Ectodermal cell (in vitro differentiated cells): ENCODE data around the gene ZC2HC1B.

Experiments used
- H3K27ac ChIP-seq: 2 replicates; pipeline ENCODE4 v1.7.0; 2013; ENCODE audit warnings: mild to moderate bottlenecking, low read depth, low read length; ENCODE audit not compliant: insufficient read depth, poor library complexity, severe bottlenecking
- H3K27me3 ChIP-seq: 2 replicates; pipeline ENCODE4 v1.7.0; 2013; ENCODE audit warnings: mild to moderate bottlenecking, low read length; ENCODE audit not compliant: insufficient read depth, control insufficient read depth, poor library complexity, severe bottlenecking
- H3K36me3 ChIP-seq: one replicate; pipeline ENCODE4 v1.7.0; 2013; ENCODE audit warnings: low read length; ENCODE audit not compliant: control insufficient read depth, insufficient read depth
- H3K4me1 ChIP-seq: one replicate; pipeline ENCODE4 v1.7.0; 2013; ENCODE audit warnings: low read length; ENCODE audit not compliant: control insufficient read depth, insufficient read depth
- H3K4me3 ChIP-seq: 2 replicates; pipeline ENCODE4 v1.7.0; 2013; ENCODE audit warnings: low read depth, low read length, control low read depth; ENCODE audit not compliant: insufficient read depth
- H3K9me3 ChIP-seq: 2 replicates; pipeline ENCODE4 v1.7.0; 2013; ENCODE audit warnings: mild to moderate bottlenecking, low read length, moderate library complexity; ENCODE audit not compliant: control insufficient read depth
- WGBS, 2 experiments: methylation state at CpG; one replicate each; pipeline ENCODE4 v1.1.7; 2013; ENCODE audit warnings: missing lambda C conversion rate in 2 of 2; 5-methylcytosine and 5-hydroxymethylcytosine counted together

The ZC2HC1B gene

DNA sequence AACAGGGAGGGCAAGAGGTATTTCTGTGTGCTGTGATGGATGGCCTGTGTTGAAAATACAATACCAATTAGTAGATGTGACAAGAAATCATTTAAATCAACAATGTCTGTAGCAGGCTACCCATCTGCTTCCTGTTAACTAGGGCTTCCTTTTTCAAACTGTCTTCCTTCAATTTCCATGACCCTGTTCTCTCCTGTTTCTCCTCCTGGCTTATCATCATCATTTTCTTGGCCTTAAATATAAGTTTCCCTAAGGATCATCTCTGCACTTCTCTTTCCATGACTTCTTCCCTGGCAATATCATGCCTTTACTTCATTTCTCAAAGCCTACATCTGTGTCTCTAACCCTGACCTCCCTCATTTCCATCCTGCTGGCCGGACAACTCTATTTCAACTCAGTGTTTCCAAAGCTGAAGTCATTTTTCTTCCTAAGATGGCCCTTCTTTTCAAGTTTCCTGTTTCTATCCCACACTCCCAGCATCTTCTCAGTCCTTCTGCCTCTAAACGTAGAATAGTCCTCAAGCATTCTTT, 18.2 kb downstream of the ZC2HC1B start:
- H3K27me3 ChIP-seq = no peaks in the 10 kb centered on the region
- WGBS, 2 experiments = 92% methylated on average over 2 of the region's 2 CpGs

DNA sequence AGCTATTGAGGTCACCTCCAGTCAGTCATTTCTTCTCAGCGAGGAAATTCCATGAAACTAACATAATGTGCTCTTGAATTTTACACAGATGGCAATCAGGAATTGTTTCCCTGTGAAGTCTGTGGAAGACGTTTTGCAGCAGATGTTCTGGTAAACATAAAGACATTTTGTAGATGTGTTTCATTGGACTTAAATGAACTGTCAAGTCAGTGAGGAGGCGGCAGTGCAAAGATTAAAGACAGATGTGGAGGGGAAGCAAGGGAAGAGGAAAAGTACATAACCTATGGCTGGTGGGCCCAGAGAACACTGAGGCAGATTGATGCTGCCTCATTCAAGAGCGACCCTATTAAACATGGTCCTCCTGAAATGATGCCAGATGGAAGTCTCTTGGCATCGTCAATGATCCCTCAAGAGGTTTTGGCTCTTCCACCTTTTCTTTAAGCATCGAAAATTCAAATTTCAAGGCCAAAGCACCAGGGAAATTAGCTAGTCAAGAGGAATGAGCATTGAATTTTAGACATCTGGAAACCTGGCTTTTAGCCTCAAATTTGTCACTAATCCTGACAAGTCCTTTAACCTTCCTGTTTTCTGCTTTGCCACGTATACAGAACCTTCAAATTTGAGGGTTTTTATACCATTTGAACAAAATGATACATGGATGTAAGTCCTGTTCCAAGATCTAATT, 20.1 kb downstream of the ZC2HC1B start:
- 91 to 93% methylated on average over 7 of the region's 7 CpGs for WGBS, 2 experiments
- Histone ChIP-seq H3K27ac (no peak overlapping the region), H3K4me1 (no peaks in the 10 kb centered on the region), H3K4me3 (no peak overlapping the region), H3K27me3 (no peaks in the 10 kb centered on the region), H3K36me3 (no peaks in the 10 kb centered on the region), H3K9me3 (no peaks in the 10 kb centered on the region)

More for the DNA sequence above, 18.2 kb downstream of the ZC2HC1B start:
- no peaks in the 10 kb centered on the region for H3K4me1 ChIP-seq
- H3K36me3 ChIP-seq = no peaks in the 10 kb centered on the region
- no peak overlapping the region for H3K4me3 ChIP-seq
- no peaks in the 10 kb centered on the region for H3K9me3 ChIP-seq
- no peak overlapping the region for H3K27ac ChIP-seq

DNA sequence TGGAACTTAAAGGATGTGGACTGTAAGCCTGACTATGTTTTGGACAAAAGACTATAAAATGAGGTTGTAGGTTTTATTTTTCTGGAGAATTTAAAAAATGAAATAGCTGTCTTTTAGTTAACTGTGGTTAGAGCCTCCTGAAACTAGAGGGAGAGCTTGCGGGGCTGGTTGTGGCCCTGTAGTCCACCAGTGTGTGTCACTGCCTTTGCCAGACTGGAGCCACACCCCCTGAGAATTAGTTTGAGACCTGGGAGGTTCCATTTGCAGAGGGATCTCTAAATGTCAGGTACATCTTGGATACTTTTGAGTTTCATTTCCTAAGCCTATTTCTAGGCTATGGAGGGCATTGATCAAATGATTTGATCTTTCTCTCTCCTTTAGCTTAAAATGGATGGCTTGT, 20.8 kb downstream of the ZC2HC1B start:
- WGBS, 2 experiments = 87 to 90% methylated on average over 1 of the region's 1 CpG
- H3K9me3 ChIP-seq = no peaks in the 10 kb centered on the region
- H3K4me3 ChIP-seq = no peak overlapping the region

DNA sequence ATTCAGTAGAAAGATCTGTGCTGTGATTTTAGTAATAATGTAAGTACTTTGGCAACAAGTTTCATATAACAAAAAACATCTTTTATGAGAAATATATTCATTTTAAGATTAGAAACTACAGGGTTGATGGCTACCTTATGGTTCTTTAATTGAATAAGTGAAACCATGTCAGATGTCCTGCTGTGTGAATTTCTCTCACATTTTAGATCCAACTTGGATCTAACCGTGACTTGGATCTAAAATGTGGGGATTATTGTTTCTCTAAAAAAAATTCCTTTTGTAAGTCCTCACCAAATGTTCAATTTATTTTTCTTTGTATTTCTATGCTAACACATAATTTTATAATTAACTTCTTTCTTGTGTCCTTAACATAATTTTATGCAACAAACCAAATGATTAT, 30.4 kb downstream of the ZC2HC1B start:
- no peaks in the 10 kb centered on the region for H3K27me3 ChIP-seq
- WGBS, 2 experiments = 83 to 100% methylated on average over 1 of the region's 1 CpG
- no peak overlapping the region for H3K4me3 ChIP-seq
- H3K4me1 ChIP-seq = no peaks in the 10 kb centered on the region
- H3K27ac ChIP-seq = no peak overlapping the region
- no peaks in the 10 kb centered on the region for H3K36me3 ChIP-seq
- H3K9me3 ChIP-seq = no peaks in the 10 kb centered on the region

More for the DNA sequence above, 20.8 kb downstream of the ZC2HC1B start:
- Histone ChIP-seq H3K27me3 (no peaks in the 10 kb centered on the region), H3K36me3 (no peaks in the 10 kb centered on the region), H3K4me1 (no peaks in the 10 kb centered on the region), H3K27ac (no peak overlapping the region)

DNA sequence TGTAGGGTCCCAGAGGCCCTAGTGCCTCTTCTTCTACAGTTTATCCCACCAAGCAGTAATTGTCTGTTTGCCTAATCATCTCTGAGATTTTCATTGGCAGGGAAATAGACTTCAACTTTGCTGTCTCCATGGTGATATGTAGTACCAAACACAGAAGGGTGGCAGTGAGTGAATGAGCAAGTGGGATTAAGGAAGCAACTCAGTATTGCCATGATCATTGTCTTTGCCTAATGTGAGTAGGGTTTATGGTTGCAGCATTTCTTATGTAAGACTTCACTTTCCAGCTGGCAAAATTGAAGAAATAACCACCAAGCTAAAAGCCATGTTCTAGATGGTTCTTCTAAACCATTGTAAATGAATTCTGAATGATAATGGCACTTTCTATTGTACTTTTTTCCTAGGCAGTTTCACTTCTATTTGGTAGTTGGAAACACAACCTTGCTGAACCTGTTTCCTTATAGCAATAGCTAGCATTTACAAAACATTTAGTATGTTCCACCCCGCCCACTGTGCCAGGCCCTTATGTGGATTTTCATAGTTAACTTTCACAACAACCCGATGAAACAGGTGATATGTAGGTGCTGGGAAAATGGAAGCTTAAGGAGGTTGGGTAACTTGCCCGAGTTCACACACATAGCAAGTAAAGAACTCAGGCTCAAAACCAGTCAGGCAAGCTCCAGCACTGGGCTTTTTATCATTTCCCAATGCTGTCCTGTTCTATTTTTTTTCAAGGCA, 32.0 kb downstream of the ZC2HC1B start:
- WGBS, 2 experiments = 92 to 94% methylated on average over 3 of the region's 3 CpGs
- Histone ChIP-seq H3K27ac (no peak overlapping the region), H3K9me3 (no peaks in the 10 kb centered on the region), H3K27me3 (no peaks in the 10 kb centered on the region), H3K36me3 (no peaks in the 10 kb centered on the region), H3K4me1 (no peaks in the 10 kb centered on the region), H3K4me3 (no peak overlapping the region)

DNA sequence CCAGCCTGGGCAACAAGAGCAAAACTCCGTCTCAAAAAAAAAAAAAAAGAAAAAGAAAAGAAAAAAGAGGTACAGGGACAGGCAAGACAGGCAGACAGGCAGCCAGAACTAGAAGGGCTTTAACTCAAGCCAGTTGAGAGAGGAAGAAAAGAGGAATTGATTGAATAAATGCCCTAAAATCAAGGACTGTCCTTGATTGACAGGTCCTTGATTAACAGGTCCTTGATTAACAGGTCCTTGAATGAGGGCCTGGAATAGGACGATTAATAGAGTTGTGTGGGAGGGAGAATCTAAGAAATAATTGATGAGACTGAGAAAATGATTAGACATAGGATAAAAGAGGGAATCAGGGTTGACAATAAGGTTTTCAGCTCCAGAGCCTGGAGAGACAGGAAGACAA, 36.1 kb downstream of the ZC2HC1B start:
- Histone ChIP-seq H3K27ac (no peak overlapping the region), H3K27me3 (no peaks in the 10 kb centered on the region), H3K4me1 (no peaks in the 10 kb centered on the region), H3K4me3 (no peak overlapping the region), H3K9me3 (no peaks in the 10 kb centered on the region), H3K36me3 (no peaks in the 10 kb centered on the region)
- WGBS, 2 experiments = 88 to 92% methylated on average over 2 of the region's 2 CpGs

DNA sequence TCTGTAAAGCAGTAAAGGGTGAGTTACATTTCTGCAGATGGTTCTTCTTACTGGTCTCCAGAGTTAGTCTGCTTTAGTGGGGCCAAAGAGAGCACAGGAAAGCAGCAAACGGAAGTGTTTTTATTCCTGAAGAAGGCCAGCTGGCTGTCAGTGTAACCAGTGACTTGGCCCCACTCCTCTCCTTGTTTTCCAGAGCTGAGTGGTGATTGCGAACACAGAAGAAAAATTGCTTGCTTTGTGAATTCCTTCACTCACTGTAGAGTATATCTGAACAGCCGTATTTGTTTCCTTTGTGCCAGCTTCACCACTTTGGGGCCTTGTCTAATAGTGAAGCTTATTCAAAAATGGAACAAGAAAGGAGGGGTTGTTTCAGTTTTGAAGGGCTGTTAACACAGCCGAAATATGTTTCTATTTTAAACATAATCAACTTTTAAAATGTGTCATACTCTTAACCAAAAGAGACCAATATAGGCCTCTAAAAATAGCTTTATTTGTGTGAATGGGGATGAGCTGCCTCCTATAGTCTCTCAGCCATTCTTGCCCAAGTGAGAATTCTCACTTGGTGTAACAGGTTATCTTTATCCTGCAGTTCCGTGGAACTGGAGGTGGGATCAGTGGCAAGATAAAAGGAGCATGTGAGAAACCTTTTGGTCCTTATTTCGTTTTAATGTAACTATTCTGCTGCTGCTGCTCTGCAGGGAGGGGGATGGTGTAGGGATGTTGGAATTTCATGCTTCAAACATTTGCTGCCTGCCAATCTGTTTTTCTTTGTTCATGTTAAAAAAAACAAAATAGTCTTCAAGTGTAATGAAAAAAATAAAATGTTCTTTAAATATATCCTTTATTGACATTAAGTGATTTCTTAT, 37.8 kb downstream of the ZC2HC1B start:
- WGBS, 2 experiments = 86 to 91% methylated on average over 5 of the region's 6 CpGs
- Histone ChIP-seq H3K4me3 (no peak overlapping the region), H3K9me3 (no peaks in the 10 kb centered on the region), H3K27ac (no peak overlapping the region), H3K27me3 (no peaks in the 10 kb centered on the region), H3K36me3 (no peaks in the 10 kb centered on the region), H3K4me1 (no peaks in the 10 kb centered on the region)

DNA sequence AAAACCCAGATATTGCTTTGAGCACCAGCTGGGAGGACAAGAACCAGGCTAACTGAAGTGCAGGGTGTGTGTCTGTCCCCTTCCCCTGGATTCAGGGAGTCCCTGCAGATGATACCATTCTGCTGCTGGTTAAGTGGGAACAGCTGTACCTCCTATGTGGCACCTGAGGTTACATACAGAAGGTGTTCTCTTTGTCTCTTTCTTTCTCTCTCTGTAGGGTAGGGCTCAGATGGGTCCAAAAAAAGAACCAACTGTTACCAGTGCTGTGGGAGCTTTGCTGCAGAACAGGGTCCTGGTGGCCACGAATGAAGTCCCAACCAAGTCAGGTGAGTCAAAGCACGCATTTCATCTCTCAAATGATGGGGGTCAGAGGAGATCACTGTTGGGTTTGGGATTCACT, 38.6 kb downstream of the ZC2HC1B start:
- Histone ChIP-seq H3K4me3 (no peak overlapping the region), H3K36me3 (no peaks in the 10 kb centered on the region), H3K9me3 (no peaks in the 10 kb centered on the region), H3K27ac (no peak overlapping the region), H3K27me3 (no peaks in the 10 kb centered on the region), H3K4me1 (no peaks in the 10 kb centered on the region)
- 93 to 94% methylated on average over 2 of the region's 2 CpGs for WGBS, 2 experiments

DNA sequence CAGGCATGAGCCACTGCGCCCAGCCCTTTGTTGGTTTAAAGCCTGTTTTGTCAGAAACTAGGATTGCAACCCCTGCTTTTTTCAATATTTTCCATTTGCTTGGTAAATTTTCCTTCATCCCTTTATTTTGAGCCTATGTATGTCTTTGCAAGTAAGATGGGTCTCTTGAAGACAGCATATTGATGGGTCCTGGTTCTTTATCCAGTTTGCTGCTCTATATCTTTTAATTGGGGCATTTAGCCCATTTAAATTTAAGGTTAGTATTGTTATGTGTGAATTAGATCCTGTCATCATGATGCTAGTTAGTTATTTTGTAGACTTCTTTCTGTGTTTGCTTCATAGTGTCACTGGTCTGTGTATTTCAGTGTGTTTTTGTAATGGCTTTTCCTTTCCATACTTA, 46.8 kb downstream of the ZC2HC1B start:
- no peaks in the 10 kb centered on the region for H3K9me3 ChIP-seq
- no peaks in the 10 kb centered on the region for H3K4me1 ChIP-seq
- no peaks in the 10 kb centered on the region for H3K27me3 ChIP-seq
- no peaks in the 10 kb centered on the region for H3K36me3 ChIP-seq
- 83 to 91% methylated on average over 1 of the region's 1 CpG for WGBS, 2 experiments
- no peak overlapping the region for H3K4me3 ChIP-seq
- H3K27ac ChIP-seq = no peak overlapping the region

DNA sequence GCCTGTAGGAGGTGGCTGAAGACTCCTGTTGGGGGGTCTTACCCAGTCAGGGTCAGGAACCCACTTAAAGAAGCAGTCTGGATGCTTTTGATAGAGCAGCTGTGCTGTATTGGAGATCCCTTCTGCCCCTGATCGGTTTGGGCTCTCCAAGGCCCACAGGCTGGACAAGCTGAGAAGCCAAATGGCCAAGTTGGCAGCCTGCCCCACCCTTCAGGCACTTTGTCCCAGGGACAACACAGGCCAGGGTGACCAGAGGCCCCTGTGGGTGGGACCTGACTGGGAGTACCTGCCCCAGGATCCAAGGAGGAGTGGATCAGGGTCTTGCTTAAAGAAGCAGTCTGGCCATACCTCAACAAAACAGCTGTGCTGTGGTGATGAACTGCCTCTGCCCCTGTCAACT, 48.4 kb downstream of the ZC2HC1B start:
- Histone ChIP-seq H3K27me3 (no peaks in the 10 kb centered on the region), H3K9me3 (no peaks in the 10 kb centered on the region), H3K4me1 (no peaks in the 10 kb centered on the region), H3K27ac (no peak overlapping the region), H3K4me3 (no peak overlapping the region), H3K36me3 (no peaks in the 10 kb centered on the region)
- WGBS, 2 experiments = 95% methylated on average over 1 of the region's 1 CpG
